Stimulated activated CD4-positive, alpha-beta T cell treated with anti-CD3 and anti-CD28 coated beads, Interleukin-15, amount 100 ng/mL, for 1 hour (primary cell): ENCODE measurements around the gene AZU1.
"Not testable (repeated sequence)": the region's sequence is repeated elsewhere in the genome, so short reads cannot be mapped to it uniquely, and the experiment has no call there.

Experiments used
- DNase-seq, 2 donors: peaks; one replicate each; pipeline ENCODE4 v3.0.0-alpha.2; 2020; ENCODE audit warnings: low read depth in 1 of 2, low spot score in 1 of 2

The AZU1 gene

DNA sequence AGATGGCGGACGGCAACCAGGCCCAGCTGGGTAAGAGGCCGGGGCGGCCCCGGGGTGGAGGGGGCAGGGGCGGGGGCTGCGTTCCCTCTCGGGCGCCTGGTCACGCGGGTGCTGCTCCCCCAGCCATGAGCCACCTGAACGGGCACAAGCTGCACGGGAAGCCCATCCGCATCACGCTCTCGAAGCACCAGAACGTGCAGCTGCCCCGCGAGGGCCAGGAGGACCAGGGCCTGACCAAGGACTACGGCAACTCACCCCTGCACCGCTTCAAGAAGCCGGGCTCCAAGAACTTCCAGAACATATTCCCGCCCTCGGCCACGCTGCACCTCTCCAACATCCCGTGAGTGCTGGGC is 19.2 kb upstream of the AZU1 start:
- no peak for DNase-seq

DNA sequence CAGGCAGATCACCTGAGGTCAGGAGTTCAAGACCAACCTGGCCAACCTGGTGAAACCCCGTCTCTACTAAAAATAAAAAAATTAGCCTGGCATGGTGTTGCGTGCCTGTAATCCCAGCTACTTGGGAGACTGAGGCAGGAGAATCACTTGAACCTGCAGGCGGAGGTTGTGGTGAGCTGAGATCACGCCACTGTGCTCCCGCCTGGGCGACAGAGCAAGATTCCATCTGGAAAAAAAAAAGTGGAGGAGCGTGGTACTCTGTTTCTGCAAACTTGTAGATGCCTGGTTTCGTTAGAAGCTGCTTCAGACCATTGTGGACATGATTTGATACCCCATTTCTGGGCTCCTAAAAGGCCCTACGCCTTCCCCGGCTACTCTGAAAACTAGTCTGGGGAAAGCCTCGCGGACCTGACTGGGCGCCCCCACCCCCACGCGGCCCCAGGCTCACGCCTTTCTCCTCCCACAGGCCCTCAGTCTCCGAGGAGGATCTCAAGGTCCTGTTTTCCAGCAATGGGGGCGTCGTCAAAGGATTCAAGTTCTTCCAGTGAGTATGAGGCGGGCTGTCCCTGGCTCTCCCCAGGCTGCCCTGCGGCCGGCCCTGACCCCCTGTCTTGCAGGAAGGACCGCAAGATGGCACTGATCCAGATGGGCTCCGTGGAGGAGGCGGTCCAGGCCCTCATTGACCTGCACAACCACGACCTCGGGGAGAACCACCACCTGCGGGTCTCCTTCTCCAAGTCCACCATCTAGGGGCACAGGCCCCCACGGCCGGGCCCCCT is 17.4 kb upstream of the AZU1 start:
- no peak for DNase-seq

DNA sequence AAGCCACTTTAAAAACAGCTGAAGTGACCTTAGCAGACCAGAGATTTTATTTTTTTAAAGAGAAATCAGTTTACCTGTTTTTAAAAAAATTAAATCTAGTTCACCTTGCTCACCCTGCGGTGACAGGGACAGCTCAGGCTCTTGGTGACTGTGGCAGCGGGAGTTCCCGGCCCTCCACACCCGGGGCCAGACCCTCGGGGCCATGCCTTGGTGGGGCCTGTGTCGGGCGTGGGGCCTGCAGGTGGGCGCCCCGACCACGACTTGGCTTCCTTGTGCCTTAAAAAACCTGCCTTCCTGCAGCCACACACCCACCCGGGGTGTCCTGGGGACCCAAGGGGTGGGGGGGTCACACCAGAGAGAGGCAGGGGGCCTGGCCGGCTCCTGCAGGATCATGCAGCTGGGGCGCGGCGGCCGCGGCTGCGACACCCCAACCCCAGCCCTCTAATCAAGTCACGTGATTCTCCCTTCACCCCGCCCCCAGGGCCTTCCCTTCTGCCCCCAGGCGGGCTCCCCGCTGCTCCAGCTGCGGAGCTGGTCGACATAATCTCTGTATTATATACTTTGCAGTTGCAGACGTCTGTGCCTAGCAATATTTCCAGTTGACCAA is 16.7 kb upstream of the AZU1 start:
- DNase-seq, result no peak

DNA sequence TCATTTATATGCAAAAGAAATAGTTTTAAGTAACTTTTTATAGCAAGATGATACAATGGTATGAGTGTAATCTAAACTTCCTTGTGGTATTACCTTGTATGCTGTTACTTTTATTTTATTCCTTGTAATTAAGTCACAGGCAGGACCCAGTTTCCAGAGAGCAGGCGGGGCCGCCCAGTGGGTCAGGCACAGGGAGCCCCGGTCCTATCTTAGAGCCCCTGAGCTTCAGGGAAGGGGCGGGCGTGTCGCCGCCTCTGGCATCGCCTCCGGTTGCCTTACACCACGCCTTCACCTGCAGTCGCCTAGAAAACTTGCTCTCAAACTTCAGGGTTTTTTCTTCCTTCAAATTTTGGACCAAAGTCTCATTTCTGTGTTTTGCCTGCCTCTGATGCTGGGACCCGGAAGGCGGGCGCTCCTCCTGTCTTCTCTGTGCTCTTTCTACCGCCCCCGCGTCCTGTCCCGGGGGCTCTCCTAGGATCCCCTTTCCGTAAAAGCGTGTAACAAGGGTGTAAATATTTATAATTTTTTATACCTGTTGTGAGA is 16.1 kb upstream of the AZU1 start:
- DNase-seq, result no peak

DNA sequence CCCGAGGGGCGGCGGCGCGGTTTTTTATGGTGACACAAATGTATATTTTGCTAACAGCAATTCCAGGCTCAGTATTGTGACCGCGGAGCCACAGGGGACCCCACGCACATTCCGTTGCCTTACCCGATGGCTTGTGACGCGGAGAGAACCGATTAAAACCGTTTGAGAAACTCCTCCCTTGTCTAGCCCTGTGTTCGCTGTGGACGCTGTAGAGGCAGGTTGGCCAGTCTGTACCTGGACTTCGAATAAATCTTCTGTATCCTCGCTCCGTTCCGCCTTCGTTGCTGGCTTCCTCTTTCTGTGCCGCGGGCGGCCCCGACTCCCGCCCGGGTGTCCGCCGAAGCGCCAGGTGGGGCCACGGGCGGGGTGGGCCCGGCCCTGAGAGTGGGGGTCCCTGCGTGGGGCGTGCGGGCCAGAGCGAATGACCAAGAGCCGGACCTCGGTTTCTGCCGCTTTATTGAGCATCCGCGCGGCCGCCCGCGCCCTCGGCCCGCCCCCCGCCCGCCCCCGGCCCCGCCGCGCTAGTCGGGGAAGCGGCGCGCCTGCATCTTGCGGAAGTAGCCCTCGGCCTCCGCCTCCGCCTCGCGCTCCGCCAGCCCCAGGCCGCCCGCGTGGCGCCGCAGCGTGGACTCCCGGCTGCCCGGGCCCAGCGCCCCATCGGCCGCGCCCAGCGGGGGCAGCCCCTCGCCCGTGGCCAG is 15.4 kb upstream of the AZU1 start:
- no peak for DNase-seq

DNA sequence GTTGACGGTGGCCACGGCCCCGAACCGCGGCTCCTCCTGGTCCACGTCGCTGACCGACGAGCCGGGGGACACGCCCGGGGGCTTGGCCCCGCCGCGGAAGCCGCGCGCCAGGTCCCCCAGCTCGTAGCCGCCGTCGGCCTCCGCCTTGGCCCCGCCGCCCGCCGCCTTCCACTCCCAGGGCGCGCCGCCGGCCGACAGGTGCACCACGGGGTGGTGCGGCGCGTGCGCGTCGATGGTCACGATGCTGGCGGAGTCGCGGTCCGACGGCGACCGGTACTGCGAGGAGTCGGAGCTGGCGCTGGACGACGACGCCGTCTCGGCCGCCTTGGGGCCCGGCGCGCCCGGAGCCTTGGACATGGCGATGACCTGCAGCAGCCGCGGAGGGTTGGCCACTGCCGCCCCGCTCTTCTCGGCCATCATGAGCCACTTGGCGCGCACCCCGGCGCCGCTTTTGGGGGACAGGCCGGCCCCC is 14.9 kb upstream of the AZU1 start:
- no peak for DNase-seq

DNA sequence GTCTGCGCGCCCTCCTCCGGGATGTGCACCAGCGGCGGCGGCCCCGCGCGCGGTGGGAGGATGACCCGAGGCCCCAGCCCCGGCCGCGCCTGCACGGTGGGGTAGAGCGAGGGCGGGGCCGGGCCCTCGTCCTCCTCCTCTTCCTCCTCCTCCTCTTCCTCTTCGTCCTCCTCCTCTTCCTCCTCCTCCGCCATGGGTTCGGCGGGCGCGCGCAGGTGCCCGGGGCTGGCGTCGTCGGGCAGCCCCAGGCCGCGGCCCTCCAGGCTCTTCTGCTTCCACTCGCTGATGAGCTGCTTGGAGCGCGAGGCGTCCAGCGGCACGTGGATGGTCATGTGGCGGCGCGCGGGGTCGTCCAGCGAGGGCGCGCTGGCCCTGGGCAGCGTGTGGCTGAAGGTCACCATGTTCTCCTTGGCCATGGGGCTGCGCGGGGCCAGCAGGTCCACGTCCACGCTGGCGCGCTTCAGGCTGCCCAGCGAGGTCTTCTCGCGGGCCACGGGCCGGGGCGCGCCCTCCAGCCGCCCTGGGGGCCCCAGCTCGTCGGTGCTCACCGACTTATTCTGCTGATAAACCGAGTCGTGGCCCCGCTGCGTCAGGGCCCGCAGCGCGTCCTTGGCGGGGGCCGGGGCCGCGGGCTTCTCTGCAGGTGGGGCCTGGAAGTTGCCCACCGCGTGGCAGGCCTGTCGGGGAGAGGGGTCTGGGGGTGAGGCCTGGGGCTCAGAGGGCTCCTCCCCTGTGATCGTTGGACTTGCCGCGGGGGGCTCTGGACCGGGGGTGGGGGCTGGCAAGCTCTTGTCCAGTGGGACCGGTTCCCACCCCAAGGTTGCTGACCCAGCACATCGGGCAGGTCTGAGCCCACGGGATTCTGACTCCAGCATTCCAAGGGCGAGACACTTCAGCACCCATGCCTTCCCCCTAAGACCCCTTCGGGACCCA is 14.2 kb upstream of the AZU1 start:
- no peak for DNase-seq

DNA sequence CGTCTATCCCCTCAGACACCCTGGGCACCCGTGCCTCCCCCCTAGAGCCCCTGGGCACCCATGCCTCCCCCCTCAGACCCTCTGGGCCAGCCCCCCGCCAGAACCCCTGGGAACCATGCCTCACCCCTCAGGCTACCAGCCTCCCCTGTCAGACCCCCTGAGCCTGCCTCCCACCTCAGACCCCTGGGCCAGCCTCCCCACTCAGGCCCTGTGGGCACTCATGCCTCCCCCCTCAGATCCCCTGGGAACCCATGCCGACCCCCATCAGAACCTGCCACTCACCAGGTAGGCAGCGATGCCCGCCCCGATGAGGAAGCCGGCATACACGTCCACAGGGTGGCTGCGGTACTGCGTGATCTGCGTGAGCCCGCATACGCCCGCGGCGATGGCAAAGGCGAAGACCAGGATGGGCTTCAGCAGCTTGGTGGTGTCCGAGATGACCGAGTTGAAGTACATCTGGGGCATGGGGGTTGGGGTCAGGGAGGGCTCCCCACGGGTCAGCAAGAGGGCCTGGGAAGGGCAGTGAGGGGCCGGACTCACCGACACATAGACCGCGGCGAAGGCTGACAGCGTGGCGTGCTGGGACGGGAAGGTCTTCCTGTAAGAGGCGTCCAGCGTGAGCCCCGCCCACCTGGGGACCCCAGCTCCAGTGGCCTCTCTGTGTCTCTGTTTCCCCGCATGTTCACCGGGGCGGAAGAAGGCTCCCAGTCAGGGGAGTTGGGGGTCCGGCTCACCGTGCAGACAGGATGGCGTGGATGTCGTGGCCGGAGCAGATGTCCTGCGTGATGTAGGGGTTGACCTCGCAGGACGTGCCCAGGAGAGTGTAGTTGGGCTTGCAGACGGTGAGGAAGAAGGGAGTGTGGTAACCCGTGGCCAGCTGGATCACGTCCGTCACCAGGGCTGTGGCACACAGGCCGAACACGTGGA is 13.2 kb upstream of the AZU1 start:
- DNase-seq, result no peak

DNA sequence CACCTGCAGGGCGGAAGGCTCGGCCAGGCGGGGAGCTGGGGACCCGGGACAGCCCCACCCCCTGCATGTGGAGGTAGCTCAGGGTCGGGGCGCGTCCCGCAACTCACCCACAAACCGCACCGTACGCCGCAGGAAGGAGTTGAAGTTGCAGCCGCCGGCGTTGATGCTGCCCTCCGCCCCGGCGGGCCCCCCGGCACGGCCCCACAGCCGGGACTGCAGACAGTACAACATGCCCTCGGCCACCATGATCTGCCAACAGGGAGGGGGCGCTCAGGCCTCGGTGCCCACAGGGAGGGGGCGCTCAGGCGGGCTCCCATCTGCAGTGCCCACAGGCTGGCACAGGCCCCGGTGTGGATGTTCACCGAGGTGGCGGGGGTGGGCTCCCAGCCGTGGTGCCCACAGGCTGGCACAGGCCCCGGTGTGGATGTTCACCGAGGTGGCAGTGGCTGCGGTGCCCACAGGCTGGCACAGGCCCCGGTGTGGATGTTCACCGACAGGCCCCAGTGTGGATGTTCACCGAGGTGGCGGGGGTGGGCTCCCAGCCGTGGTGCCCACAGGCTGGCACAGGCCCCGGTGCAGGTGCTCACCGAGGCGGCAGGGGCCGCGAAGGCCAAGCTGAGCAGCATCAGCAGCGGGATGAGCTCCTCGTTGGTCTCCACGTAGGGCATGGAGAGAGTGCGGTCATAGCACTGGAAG is 12.4 kb upstream of the AZU1 start:
- no peak for DNase-seq

DNA sequence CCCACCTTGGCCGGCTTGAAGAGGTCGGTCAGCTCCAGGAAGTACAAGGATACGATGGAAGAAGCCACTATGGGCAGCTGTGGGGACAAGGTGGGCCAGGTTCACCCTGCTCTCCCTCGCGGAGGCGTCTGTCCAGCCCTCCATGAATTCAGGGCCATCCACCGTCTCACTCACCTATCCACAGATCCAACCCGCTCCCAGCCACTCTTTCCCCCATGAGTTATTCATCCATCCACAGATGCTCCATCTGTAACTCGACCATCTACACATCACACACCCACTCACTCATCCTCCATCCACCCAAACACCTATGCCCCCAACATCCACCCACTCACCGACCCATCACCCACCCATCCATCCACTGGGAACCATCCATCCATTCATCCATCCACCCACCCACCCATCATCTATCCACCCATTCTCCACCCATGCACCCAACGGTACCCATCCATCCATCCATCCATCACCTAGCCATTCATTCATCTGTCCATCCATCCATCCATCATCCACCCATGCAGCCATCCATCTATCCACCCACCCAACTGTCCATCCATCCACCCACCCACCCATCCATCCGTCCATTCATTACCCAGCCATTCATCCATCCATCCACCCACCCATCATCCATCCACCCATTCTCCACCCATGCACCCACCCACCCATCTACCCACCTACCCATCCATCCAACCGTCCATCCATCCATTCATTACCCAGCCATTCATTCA is 11.7 kb upstream of the AZU1 start:
- no peak for DNase-seq

DNA sequence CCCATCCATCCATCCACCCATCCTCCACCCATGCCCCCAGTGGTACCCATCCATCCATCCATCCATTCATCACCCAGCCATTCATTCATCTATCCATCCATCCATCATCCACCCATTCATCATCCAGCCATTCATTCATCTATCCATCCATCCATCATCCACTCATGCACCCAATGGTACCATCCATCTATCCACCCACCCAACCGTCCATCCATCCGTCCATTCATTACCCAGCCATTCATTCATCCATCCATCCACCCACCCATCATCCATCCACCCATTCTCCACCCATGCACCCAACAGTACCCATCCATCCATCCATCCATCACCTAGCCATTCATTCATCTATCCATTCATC is 11.2 kb upstream of the AZU1 start:
- no peak for DNase-seq

DNA sequence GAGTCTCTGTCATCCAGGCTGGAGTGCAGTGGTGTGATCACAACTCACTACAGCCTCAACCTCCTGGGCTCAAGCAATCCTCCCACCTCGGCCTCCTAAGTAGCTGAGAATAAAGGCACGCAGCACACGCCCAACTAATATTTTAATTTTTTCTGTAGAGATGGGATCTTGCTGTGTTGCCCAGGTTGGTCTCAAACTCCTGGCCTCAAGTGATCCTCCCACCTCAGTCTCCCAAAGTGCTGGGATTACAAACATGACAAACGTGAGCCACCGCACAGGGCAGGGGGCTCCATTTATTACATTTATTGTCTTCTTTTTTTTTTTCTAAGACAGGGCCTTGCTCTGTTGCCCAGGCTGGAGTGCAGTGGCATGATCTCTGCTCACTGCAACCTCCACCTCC is 7.4 kb upstream of the AZU1 start:
- DNase-seq, result not testable (repeated sequence)

DNA sequence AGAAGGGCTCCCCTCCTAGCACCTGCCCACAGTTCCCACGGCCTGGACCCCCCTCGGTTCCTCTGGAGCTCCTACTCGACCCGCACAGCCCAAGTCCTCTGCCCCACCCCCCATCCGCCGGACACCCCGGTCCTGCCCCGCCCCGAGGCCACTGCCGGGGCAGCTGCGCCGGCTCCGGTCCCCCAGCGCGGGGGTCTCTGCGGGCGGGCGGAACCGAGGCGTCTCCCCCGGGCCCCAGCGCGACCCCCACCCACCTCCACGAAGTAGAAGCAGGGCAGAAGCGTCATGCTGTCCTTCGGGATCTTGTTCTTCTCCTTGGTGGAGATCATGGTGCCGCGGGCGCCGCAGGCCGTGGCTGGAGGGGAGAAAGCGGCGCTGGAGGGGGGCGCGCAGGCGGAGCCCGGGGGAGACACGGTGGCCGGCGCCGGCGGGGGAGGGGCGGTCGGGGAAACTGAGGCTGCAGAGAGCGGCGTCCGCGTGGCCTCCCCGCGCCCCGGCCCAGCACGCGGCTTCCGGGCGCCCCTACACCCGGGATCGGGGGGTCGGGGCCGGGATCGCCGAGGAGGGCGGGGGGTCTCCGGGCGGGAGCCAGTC is 6.3 kb upstream of the AZU1 start:
- no peak for DNase-seq

DNA sequence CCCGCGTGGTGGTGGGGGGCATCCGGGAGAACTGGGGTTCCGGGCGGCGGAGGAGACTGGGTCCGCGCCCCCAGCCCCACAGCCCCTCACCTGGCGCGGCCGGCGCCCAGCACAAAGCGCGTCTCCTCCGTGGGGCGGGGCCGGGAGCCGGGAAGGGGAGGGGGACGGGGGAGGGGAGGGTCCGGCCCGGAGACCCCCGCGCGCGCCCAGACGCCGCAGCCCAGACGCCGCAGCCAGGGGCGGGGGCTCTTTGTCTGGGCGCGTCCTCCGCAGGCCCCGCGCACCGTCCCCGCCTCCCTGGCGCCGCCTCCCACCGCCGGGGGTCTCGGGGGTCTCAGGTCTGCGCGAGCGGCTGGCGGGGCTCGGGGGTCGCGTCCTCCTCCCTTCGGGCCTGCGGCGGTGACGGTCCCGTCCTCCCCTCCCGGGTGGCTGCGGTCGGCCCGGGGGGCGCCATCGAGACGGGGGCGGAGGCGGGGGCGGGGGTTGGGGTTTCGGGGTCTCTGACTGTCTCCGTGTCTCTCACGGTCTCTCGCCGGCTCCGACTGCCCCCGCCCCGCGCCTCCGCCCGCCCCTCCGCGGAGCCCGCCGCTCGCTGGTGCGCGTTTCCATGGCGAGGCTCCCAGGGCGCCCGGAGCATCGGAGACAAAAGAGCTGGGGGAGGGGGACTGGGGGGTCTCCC is 5.7 kb upstream of the AZU1 start, which contains the start of gene PLPPR3:
TSS of gene PLPPR3 (minus strand) at position 131 of the 679 bp plus-strand sequence. CDS start 396 bp downstream, outside the sequence.
- no peak for DNase-seq

DNA sequence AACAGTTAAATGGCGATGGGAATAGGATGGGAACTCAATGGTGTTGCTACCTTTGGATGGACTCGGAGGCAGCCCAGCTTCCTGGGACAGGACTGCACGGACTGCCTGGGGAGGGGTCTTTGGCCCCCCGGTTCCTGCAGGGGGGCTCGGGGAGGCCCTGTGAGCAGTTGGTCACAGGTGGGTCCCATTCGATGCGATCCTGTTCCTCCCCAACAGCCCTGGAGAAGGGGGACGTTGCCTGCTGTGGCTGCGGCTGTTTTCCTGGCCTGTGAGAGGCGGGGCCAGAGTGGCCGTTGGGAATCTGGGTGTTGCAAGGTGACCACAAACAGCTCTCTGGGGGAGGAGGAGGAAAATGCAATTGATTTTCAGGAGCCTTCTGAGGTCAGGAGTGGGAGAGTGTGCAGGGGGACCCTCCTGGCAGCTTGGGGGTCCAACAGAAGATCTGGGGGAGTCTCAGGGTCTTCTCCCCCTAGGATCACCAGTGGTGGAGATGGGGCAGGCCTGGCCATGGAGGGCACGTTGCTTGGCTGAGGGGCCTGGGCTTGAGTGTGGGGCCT is 4.0 kb upstream of the AZU1 start:
- DNase-seq, result no peak

DNA sequence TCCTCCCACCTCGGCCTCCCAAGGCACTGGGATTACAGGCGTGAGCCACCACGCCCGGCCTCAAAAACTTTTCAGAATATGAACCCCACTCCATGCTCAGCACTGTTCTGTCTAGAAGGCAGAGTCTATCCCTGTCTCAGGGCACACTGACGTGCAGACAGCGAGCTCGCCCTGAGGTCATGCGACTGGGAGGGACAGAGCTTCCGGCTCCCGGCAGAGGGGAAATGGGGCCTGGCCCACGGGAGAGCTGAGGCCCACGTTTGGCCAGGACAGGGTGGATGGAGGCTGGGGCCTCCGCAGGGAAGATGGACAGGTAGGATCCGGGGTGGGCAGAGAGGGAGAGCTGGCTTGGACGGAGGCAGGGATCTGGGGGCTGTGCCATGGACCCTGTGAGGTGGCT is 2.8 kb upstream of the AZU1 start:
- no peak for DNase-seq

DNA sequence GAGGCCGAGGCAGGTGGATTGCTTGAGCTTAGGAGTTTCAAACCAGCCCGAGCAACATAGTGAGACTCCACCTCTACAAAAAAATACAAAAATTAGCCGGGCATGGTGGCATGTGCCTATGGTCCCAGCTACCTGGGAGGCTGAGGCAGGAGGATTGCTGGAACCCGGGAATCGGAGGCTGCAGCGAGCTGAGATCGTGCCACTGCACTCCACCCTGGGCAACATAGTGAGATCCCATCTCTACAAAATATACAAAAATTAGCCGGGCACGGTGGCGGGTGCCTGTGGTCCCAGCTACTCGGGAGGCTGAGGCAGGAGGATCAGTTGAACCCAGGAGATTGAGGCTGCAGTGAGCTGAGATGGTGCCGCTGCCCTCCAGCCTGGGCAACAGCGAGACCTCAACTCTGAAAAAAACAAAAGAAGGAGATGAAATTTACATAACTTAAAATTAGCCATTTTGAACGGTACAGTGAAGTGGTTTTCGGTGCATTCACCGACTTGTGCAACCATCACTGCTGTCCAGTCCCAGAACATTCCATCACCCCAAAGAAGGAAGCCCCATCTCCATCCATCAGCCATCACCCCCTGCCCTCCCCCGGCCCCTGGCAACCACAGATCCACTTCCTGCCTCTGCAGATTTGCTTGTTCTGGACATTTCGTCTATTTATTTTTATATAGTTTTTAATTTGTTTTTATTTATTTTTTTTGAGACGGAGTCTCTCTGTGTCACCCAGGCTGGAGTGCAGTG is 1.6 kb upstream of the AZU1 start:
- DNase-seq, result no peak
